ENCODE measurements around the gene TSSK3. TPM values are rescaled to one million over a fixed set of nuclear protein-coding genes. Genes with fewer than 3 reads are reported as not detected.

Gene TSSK3
- total and polyA plus RNA-seq, 9 of the 15 experiments (the other 6 are each of a cell fraction or from before 2014, with no cell fraction given), result 0.27 to 2.8 (median 1.9) TPM

GRCh38 chr1:32399843-32400242, 37.5 kb downstream of the TSSK3 start (continued):
- TF ChIP-seq SRF (CRISPR knock-in tag; IDR thresholded peaks at IDR 0.05), result no peak
- no peak for TF ChIP-seq MEF2D (tag; conservative IDR thresholded peaks at IDR 0.05; ENCODE audit: low read depth)
- TF ChIP-seq SMARCE1 (IDR thresholded peaks at IDR 0.05), result peak; percentile 45; the same call in 1 of the 2 replicates
- no peak for TF ChIP-seq ILK (tag; IDR thresholded peaks at IDR 0.05; ENCODE audit: borderline replicate concordance, low read depth)
- no peak for TF ChIP-seq YBX1 (IDR thresholded peaks at IDR 0.05)
- TF ChIP-seq NCOR1 (IDR thresholded peaks at IDR 0.05), result peak; percentile 82
- TF ChIP-seq BRD9 (IDR thresholded peaks at IDR 0.05; ENCODE audit: low read depth, partially characterized antibody), result no peak
- no peak for TF ChIP-seq NEUROD1 (IDR thresholded peaks at IDR 0.05; ENCODE audit: borderline replicate concordance, low read depth, low read length, partially characterized antibody)
- no peak for TF ChIP-seq PYGO2 (tag; IDR thresholded peaks at IDR 0.05)
- TF ChIP-seq PRMT5 (CRISPR knock-in tag; IDR thresholded peaks at IDR 0.05), result no peak
- TF ChIP-seq, protein P1, sequence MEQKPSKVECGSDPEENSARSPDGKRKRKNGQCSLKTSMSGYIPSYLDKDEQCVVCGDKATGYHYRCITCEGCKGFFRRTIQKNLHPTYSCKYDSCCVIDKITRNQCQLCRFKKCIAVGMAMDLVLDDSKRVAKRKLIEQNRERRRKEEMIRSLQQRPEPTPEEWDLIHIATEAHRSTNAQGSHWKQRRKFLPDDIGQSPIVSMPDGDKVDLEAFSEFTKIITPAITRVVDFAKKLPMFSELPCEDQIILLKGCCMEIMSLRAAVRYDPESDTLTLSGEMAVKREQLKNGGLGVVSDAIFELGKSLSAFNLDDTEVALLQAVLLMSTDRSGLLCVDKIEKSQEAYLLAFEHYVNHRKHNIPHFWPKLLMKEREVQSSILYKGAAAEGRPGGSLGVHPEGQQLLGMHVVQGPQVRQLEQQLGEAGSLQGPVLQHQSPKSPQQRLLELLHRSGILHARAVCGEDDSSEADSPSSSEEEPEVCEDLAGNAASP (IDR thresholded peaks at IDR 0.05), result no peak
- TF ChIP-seq DPF2 (IDR thresholded peaks at IDR 0.05), result peak; percentile 82; the same call in 1 of the 2 replicates
- TF ChIP-seq PHF20 (IDR thresholded peaks at IDR 0.05; ENCODE audit: partially characterized antibody), result no peak
- TF ChIP-seq ZNF79 (CRISPR knock-in tag; IDR thresholded peaks at IDR 0.05; ENCODE audit: low read depth), result no peak
- no peak for TF ChIP-seq HDAC8 (tag; IDR thresholded peaks at IDR 0.05)
- TF ChIP-seq EWSR1 (IDR thresholded peaks at IDR 0.05; ENCODE audit: borderline replicate concordance, low read depth, partially characterized antibody), result no peak
- TF ChIP-seq NR2C1 (IDR thresholded peaks at IDR 0.05), result no peak
- no peak for TF ChIP-seq NR2C1 (tag; IDR thresholded peaks at IDR 0.05)
- TF ChIP-seq, protein P2, sequence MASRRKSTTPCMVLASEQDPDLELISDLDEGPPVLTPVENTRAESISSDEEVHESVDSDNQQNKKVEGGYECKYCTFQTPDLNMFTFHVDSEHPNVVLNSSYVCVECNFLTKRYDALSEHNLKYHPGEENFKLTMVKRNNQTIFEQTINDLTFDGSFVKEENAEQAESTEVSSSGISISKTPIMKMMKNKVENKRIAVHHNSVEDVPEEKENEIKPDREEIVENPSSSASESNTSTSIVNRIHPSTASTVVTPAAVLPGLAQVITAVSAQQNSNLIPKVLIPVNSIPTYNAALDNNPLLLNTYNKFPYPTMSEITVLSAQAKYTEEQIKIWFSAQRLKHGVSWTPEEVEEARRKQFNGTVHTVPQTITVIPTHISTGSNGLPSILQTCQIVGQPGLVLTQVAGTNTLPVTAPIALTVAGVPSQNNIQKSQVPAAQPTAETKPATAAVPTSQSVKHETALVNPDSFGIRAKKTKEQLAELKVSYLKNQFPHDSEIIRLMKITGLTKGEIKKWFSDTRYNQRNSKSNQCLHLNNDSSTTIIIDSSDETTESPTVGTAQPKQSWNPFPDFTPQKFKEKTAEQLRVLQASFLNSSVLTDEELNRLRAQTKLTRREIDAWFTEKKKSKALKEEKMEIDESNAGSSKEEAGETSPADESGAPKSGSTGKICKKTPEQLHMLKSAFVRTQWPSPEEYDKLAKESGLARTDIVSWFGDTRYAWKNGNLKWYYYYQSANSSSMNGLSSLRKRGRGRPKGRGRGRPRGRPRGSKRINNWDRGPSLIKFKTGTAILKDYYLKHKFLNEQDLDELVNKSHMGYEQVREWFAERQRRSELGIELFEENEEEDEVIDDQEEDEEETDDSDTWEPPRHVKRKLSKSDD (conservative IDR thresholded peaks at IDR 0.05; ENCODE audit: low read length), result no peak
- TF ChIP-seq CBFA2T2 (conservative IDR thresholded peaks at IDR 0.05), result peak; percentile 92
- TF ChIP-seq, protein P3, sequence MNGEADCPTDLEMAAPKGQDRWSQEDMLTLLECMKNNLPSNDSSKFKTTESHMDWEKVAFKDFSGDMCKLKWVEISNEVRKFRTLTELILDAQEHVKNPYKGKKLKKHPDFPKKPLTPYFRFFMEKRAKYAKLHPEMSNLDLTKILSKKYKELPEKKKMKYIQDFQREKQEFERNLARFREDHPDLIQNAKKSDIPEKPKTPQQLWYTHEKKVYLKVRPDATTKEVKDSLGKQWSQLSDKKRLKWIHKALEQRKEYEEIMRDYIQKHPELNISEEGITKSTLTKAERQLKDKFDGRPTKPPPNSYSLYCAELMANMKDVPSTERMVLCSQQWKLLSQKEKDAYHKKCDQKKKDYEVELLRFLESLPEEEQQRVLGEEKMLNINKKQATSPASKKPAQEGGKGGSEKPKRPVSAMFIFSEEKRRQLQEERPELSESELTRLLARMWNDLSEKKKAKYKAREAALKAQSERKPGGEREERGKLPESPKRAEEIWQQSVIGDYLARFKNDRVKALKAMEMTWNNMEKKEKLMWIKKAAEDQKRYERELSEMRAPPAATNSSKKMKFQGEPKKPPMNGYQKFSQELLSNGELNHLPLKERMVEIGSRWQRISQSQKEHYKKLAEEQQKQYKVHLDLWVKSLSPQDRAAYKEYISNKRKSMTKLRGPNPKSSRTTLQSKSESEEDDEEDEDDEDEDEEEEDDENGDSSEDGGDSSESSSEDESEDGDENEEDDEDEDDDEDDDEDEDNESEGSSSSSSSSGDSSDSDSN (IDR thresholded peaks at IDR 0.05; ENCODE audit: borderline replicate concordance in 1 of 2, low read depth in 2 of 2, low read length in 2 of 2), result no peak
- TF ChIP-seq HOXB6 (CRISPR knock-in tag; IDR thresholded peaks at IDR 0.05; ENCODE audit: borderline replicate concordance), result no peak
- TF ChIP-seq, protein P4, sequence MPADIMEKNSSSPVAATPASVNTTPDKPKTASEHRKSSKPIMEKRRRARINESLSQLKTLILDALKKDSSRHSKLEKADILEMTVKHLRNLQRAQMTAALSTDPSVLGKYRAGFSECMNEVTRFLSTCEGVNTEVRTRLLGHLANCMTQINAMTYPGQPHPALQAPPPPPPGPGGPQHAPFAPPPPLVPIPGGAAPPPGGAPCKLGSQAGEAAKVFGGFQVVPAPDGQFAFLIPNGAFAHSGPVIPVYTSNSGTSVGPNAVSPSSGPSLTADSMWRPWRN (IDR thresholded peaks at IDR 0.05; ENCODE audit: low read depth), result no peak
- no peak for TF ChIP-seq TSC22D4 (tag; IDR thresholded peaks at IDR 0.05)
